Spleen (tissue), 11 donors: ENCODE data around the gene PARD3B. TPM values are rescaled to one million over a fixed set of nuclear protein-coding genes. Genes with fewer than 3 reads are reported as not detected.

Experiments used
- DNase-seq: peaks from one replicate; pipeline ENCODE4 v3.0.0-alpha.2; 2020
- H3K27ac ChIP-seq, 8 donors: fragments of 200-600 bp; sonication (generic) in 7 of 8; 1 replicate in 4 of 8; 2 replicates in 4 of 8; pipeline versions ENCODE4 v1.5.0 to v1.8.0; 2016 to 2021; ENCODE audit warnings: inconsistent platforms in 4 of 8, mild to moderate bottlenecking in 4 of 8, moderate library complexity in 1 of 8
- H3K27me3 ChIP-seq, 7 donors: fragments of 200-600 bp; sonication (generic) in 6 of 7; replicated peaks in 1 of 7; 1 replicate in 4 of 7; 2 replicates in 3 of 7; pipeline versions ENCODE4 v1.5.0 to v1.8.0; 2016 to 2021; ENCODE audit warnings: inconsistent platforms in 3 of 7, mild to moderate bottlenecking in 1 of 7
- H3K36me3 ChIP-seq, 6 donors: fragments of 200-600 bp; sonication (generic) in 5 of 6; 1 replicate in 4 of 6; 2 replicates in 2 of 6; pipeline versions ENCODE4 v1.5.0 to v1.8.0; 2016 to 2021; ENCODE audit warnings: inconsistent platforms in 2 of 6
- H3K4me1 ChIP-seq, 6 donors: fragments of 200-600 bp; sonication (generic) in 5 of 6; 1 replicate in 3 of 6; 2 replicates in 3 of 6; pipeline versions ENCODE4 v1.5.0 to v1.8.0; 2016 to 2021; ENCODE audit warnings: inconsistent platforms in 3 of 6
- H3K4me3 ChIP-seq, 8 donors: fragments of 200-600 bp; sonication (generic) in 7 of 8; 1 replicate in 4 of 8; 2 replicates in 4 of 8; pipeline versions ENCODE4 v1.5.0 to v1.8.0; 2016 to 2021; ENCODE audit warnings: inconsistent platforms in 4 of 8, mild to moderate bottlenecking in 4 of 8, moderate library complexity in 2 of 8
- H3K9me3 ChIP-seq, 8 donors: fragments of 200-600 bp; sonication (generic) in 7 of 8; 1 replicate in 4 of 8; 2 replicates in 4 of 8; pipeline versions ENCODE4 v1.5.0 to v1.8.0; 2016 to 2021; ENCODE audit warnings: inconsistent platforms in 4 of 8
- CTCF ChIP-seq, 11 experiments: fragments of 200-600 bp in 7 of 11; fragments of 450-650 bp in 4 of 11; sonication (generic) in 4 of 11; IDR thresholded peaks in 8 of 11; conservative IDR thresholded peaks in 3 of 11; 1 replicate in 7 of 11; 2 replicates in 4 of 11; pipeline versions ENCODE4 v1.4.0 to v1.8.0; 2016 to 2021; ENCODE audit warnings: antibody characterized with exemption in 11 of 11, inconsistent platforms in 4 of 11, mild to moderate bottlenecking in 1 of 11
- POLR2A ChIP-seq, 3 donors: fragments of 450-650 bp; IDR thresholded peaks; one replicate each; pipeline ENCODE4 v1.5.1; 2017; ENCODE audit warnings: antibody characterized with exemption in 3 of 3, mild to moderate bottlenecking in 1 of 3
- POLR2AphosphoS5 ChIP-seq, 3 donors: sonication (generic); formaldehyde crosslinking; IDR thresholded peaks; one replicate each; pipeline ENCODE4 v1.5.1; 2017; ENCODE audit warnings: antibody characterized with exemption in 3 of 3
- WGBS, 5 donors: extraction: QIAGEN DNeasy Blood & Tissue Kit in 3 of 5; methylation state at CpG; one replicate each; pipeline versions ENCODE4 v1.1.5 to v1.1.7; 2013 to 2018; 5-methylcytosine and 5-hydroxymethylcytosine counted together
- intact Hi-C: fragments of 100-400 bp; cut with DNase I; formaldehyde crosslinking; loops from one replicate; pipeline ENCODE4 v1.15.0; 2023; ENCODE audit warnings: low total_unique reads
- polyA plus RNA-seq, 3 donors: library from polyadenylated mRNA; stranded (reverse); fragments of 200-250 nt; gene quantifications; one replicate each; pipeline ENCODE4 v1.2.1, GENCODE V29; 2013
- total RNA-seq, 7 donors: library from RNA; depleted of rRNA in 3 of 7; stranded (reverse); fragments of >200 nt in 3 of 7; fragmentation: NEBNext Ultra II Directional in 4 of 7; extraction: Animal tissue kit (Norgen Biotek cat#: 25700) in 4 of 7; gene quantifications; one replicate each; pipeline versions ENCODE4 v1.1.0 to v1.2.1, GENCODE V29; 2016 to 2021
- donor health status: healthy with polysubstance abuse.
- donor health status: DM: no; HTN: no; CAD: no; lungs with moderate emphysema.
- donor health status: DM: no; HTN: no; CAD: no.
- donor health status: Bipolar disorder and iron deficiency.
- donor health status: healthy.
- donor health status: DM: no; HTN: no; CAD: no.
- donor health status: DM: yes; HTN: yes; CAD: no.

Gene PARD3B
- total and polyA plus RNA-seq, 10 donors = 0.85 to 27.8 (median 14.7) TPM

DNA sequence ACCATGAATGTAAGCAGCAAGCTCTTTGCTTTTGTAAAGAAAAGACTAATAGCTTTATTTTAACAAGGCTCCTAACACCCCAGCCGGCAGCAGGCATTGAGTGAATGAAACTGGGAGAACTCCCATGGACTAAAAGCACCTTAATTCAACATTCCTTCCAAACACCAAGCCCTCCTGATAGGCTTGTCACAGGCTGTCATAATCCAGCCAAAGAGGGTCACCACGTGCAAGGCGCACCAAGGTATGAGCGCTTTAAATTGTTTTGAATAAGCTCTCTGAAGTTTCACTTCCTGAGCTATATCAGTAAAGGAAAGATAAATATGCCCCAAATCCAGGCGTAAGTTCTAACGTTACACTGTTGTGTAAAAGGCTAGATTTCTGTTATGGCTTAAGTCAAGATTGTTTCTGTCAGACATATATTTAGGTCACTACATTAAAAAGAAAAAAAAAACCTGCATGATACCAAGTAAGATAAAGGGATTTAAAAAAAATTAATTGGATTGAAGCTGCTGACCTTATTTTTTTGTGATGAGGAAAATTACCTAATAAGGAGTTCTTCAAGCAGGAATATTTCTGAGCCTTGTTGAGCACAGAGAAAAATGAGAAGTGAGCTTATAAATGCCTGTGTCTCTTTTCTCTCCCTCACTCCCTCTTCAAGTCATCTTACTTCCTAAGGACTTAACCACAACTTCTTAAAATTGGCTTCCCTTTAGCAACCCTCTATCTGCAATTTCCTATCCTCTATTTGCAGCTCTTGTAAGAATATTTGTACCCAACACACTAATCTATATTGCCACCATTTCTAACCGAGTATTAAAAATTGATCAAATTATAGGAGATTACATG is 1000.9 kb downstream of the PARD3B start:
- 42 to 69% (median 52%) methylated on average over 7 of the region's 7 CpGs for WGBS, 5 donors
- intact Hi-C loops = no loop called here
- Histone ChIP-seq H3K36me3 (peaks cover 0 to 2% (median 0%) of the 10 kb centered on the region in 6 donors), H3K4me3 (no peak overlapping the region), H3K27me3 (no peaks in the 10 kb centered on the region), H3K27ac (peak overlapping the region in 4 of 8 donors; percentile 4 to 32 (median 18)), H3K9me3 (no peaks in the 10 kb centered on the region), H3K4me1 (peaks cover 0 to 31% (median 12%) of the 10 kb centered on the region in 6 donors)
- no peak for DNase-seq
- TF ChIP-seq POLR2AphosphoS5 (IDR thresholded peaks at IDR 0.05) = no peak
- TF ChIP-seq CTCF (IDR thresholded peaks at IDR 0.05 in 8 of 11, conservative IDR thresholded peaks at IDR 0.05 in 3 of 11) = no peak

DNA sequence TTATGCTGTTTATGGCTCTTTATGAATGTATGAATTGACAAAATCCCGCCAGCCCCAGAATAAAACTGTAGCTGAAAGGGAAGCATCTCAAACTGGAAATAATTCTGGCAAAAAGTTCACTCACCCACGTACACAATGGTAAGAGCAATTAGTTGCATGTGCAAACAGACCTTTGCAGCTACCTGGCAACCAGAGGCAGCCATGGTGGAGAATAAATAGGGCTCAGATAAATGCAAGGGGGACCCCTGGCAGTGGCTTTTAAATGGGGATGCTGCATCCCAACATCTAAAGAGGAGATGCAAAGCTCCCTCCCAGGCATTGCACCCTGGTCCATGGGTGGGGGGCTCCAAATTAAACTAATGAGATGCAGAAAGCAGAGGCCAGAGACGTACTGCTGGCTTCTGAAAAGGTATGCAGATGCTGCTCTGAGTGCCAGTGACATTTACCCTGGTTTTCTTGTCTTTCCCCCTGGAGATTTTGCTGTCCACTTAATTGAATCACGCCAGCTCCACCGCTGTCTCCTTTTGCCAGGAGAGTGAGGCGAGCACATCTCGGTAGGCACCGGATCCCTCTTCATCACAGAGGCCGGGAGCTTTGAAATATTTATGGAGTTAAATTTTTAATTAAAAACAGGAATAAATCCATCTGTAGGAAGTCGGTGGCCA is 1010.4 kb downstream of the PARD3B start:
- no peak for DNase-seq
- TF ChIP-seq POLR2A (IDR thresholded peaks at IDR 0.05) (no peak), POLR2AphosphoS5 (IDR thresholded peaks at IDR 0.05) (no peak), CTCF (IDR thresholded peaks at IDR 0.05 in 8 of 11, conservative IDR thresholded peaks at IDR 0.05 in 3 of 11) (no peak)
- Histone ChIP-seq H3K4me3 (no peak overlapping the region), H3K27me3 (no peaks in the 10 kb centered on the region), H3K36me3 (no peaks in the 10 kb centered on the region), H3K4me1 (no peaks in the 10 kb centered on the region), H3K27ac (no peak overlapping the region), H3K9me3 (no peaks in the 10 kb centered on the region)
- intact Hi-C loops = no loop called here
- 86 to 94% (median 92%) methylated on average over 10 of the region's 10 CpGs for WGBS, 5 donors

DNA sequence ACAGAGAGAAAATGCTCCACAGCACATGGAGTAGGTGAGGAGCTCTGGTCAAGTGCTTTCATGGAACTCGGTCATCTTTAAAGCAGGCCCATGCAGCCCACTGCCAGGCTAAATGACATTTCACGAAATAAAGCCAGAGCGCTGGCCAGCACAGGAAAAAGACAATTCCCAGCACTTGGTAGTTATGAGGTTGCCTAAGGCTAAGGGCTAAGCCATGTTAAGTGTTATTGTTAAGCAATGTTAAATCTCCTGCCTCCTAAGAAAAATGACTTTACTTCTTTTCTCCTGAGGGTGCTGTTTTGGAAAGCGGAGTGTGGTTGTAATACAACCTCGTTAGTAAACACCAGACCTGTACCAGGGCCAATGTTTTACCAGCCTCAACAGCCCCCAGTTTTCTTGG is 1011.1 kb downstream of the PARD3B start:
- WGBS, 5 donors = 94 to 97% (median 96%) methylated on average over 5 of the region's 5 CpGs
- TF ChIP-seq POLR2A (IDR thresholded peaks at IDR 0.05) = no peak
- TF ChIP-seq POLR2AphosphoS5 (IDR thresholded peaks at IDR 0.05) = no peak

DNA sequence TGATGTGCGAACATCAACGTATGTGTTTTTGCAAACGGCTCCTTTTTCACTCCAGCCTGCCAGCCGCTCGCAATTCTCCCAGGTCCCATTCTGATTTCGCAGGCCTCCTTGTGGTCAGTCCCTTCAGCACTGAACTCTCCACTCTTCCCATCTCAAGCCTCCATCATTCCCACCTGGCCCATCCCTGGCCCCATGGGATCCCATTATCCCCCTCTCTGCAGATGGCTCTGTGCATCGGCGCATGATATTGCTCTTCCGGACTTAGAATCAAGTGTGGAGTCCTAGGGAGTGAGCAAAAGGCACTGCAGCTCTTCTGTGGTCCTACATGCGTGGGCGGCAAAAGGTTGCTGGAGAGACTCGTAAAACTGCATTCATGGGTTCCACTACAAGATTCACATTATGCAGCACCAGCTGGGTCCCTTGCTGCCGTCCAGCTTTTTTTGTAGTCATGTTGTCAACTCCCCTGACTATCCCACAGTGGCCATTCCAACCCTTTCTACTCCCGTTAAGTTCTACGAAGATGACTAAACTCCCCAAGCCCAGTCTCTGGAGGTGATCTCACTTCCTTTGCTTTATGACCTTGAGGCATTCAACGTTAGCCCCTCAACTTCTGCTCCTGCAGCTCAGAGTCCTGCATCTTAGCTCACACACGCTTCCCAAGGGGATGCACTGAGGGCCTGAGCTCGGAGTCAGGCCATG is 1011.7 kb downstream of the PARD3B start:
- TF ChIP-seq POLR2AphosphoS5 (IDR thresholded peaks at IDR 0.05) = no peak
- no peak for TF ChIP-seq POLR2A (IDR thresholded peaks at IDR 0.05)
- no peak for TF ChIP-seq CTCF (IDR thresholded peaks at IDR 0.05 in 8 of 11, conservative IDR thresholded peaks at IDR 0.05 in 3 of 11)
- H3K4me3 ChIP-seq = no peak overlapping the region
- no peaks in the 10 kb centered on the region for H3K9me3 ChIP-seq
- no peak overlapping the region for H3K27ac ChIP-seq
- no peaks in the 10 kb centered on the region for H3K36me3 ChIP-seq
- H3K4me1 ChIP-seq = no peaks in the 10 kb centered on the region
- DNase-seq = no peak
- intact Hi-C loops = no loop called here
- WGBS, 5 donors = 85 to 92% (median 89%) methylated on average over 17 to 18 of the region's 18 CpGs
- no peaks in the 10 kb centered on the region for H3K27me3 ChIP-seq

More for the DNA sequence above, 1011.1 kb downstream of the PARD3B start:
- intact Hi-C loops = no loop called here
- Histone ChIP-seq H3K4me3 (no peak overlapping the region), H3K27me3 (no peaks in the 10 kb centered on the region), H3K9me3 (no peaks in the 10 kb centered on the region), H3K4me1 (no peaks in the 10 kb centered on the region), H3K36me3 (no peaks in the 10 kb centered on the region), H3K27ac (no peak overlapping the region)
- no peak for DNase-seq
